Neutrophil (primary cell): ENCODE results near the gene LEF1.

Experiments used
- H3K27ac ChIP-seq: fragments of 200-600 bp; sonication (generic); 2 replicates; pipeline ENCODE4 v1.5.1; 2016; ENCODE audit warnings: mild to moderate bottlenecking, moderate library complexity
- H3K27me3 ChIP-seq: fragments of 200-600 bp; sonication (generic); 2 replicates; pipeline ENCODE4 v1.6.0; 2016; ENCODE audit warnings: mild to moderate bottlenecking
- H3K36me3 ChIP-seq: fragments of 200-600 bp; sonication (generic); 2 replicates; pipeline ENCODE4 v1.5.1; 2017
- H3K4me1 ChIP-seq, 2 experiments: fragments of 200-600 bp in 1 of 2; sonication (generic) in 1 of 2; 1 replicate in 1 of 2; 2 replicates in 1 of 2; pipeline versions ENCODE4 v1.5.1 to v1.6.1; 2013 to 2016; ENCODE audit warnings: low read depth in 1 of 2, low read length in 1 of 2, mild to moderate bottlenecking in 1 of 2, moderate library complexity in 1 of 2; ENCODE audit not compliant: control insufficient read depth in 1 of 2, insufficient read depth in 1 of 2
- H3K4me3 ChIP-seq, 2 experiments: fragments of 200-600 bp in 1 of 2; sonication (generic) in 1 of 2; 1 replicate in 1 of 2; 2 replicates in 1 of 2; pipeline ENCODE4 v1.5.1; 2013 to 2016; ENCODE audit warnings: low read depth in 1 of 2, low read length in 1 of 2, mild to moderate bottlenecking in 1 of 2, moderate library complexity in 1 of 2
- H3K9me3 ChIP-seq: fragments of 200-600 bp; sonication (generic); 2 replicates; pipeline ENCODE4 v1.5.1; 2016
- TF ChIP-seq, protein P1 (sequence below): fragments of 200-600 bp; sonication (generic); IDR thresholded peaks from 2 replicates; pipeline ENCODE4 v1.5.1; 2016; ENCODE audit warnings: antibody characterized with exemption

The LEF1 gene

GRCh38 chr4:108166441-108167315 is 2.1 kb downstream of the LEF1 start:
- Histone ChIP-seq H3K27ac (no peak overlapping the region), H3K4me1 (peaks cover 25 to 28% of the 10 kb centered on the region in 2 experiments), H3K36me3 (no peaks in the 10 kb centered on the region), H3K4me3 (peak overlapping the region in 1 of 2 experiments; percentile 24), H3K27me3 (peaks cover 100% of the 10 kb centered on the region), H3K9me3 (no peaks in the 10 kb centered on the region)
- TF ChIP-seq, protein P1, sequence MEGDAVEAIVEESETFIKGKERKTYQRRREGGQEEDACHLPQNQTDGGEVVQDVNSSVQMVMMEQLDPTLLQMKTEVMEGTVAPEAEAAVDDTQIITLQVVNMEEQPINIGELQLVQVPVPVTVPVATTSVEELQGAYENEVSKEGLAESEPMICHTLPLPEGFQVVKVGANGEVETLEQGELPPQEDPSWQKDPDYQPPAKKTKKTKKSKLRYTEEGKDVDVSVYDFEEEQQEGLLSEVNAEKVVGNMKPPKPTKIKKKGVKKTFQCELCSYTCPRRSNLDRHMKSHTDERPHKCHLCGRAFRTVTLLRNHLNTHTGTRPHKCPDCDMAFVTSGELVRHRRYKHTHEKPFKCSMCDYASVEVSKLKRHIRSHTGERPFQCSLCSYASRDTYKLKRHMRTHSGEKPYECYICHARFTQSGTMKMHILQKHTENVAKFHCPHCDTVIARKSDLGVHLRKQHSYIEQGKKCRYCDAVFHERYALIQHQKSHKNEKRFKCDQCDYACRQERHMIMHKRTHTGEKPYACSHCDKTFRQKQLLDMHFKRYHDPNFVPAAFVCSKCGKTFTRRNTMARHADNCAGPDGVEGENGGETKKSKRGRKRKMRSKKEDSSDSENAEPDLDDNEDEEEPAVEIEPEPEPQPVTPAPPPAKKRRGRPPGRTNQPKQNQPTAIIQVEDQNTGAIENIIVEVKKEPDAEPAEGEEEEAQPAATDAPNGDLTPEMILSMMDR = no peak

GRCh38 chr4:108166038-108166437 is 2.7 kb downstream of the LEF1 start:
- Histone ChIP-seq H3K36me3 (no peaks in the 10 kb centered on the region), H3K27me3 (peaks cover 100% of the 10 kb centered on the region), H3K4me1 (peaks cover 25 to 26% of the 10 kb centered on the region in 2 experiments), H3K4me3 (no peak overlapping the region), H3K9me3 (no peaks in the 10 kb centered on the region), H3K27ac (no peak overlapping the region)
- TF ChIP-seq, protein P1 = no peak

DNA sequence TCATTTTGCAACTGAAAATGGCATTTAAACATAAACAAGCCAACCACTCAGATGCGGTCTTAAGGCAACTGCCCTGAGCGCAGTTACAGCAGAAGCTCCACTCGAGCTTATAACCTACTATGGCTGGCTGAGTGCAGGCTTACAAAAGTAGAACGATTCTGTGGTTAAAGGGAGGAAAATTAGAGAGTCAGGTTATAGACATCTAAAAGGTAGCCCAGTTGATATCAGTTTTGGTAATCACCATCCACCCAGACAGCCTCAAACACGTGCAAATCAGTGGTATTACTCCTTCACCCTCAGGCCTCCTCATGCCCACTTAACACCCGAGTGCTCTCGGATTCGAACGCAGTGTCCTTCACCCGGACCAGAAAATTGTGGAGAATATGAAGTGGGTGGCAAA is 3.1 kb downstream of the LEF1 start:
- no peaks in the 10 kb centered on the region for H3K36me3 ChIP-seq
- no peak overlapping the region for H3K4me3 ChIP-seq
- TF ChIP-seq, protein P1 = no peak
- H3K4me1 ChIP-seq = peaks cover 25 to 26% of the 10 kb centered on the region in 2 experiments
- H3K27ac ChIP-seq = no peak overlapping the region
- peaks cover 100% of the 10 kb centered on the region for H3K27me3 ChIP-seq
- no peaks in the 10 kb centered on the region for H3K9me3 ChIP-seq

GRCh38 chr4:108163351-108163750 is 5.4 kb downstream of the LEF1 start:
- H3K36me3 ChIP-seq = no peaks in the 10 kb centered on the region
- TF ChIP-seq, protein P1 = no peak
- H3K9me3 ChIP-seq = no peaks in the 10 kb centered on the region
- peaks cover 15 to 16% of the 10 kb centered on the region in 2 experiments for H3K4me1 ChIP-seq
- H3K27ac ChIP-seq = no peak overlapping the region
- no peak overlapping the region for H3K4me3 ChIP-seq
- peaks cover 100% of the 10 kb centered on the region for H3K27me3 ChIP-seq

- Histone ChIP-seq H3K9me3 (no peaks in the 10 kb centered on the region), H3K4me1 (no peaks in the 10 kb centered on the region), H3K36me3 (no peaks in the 10 kb centered on the region), H3K4me3 (no peak overlapping the region), H3K27ac (no peak overlapping the region), H3K27me3 (peaks cover 99% of the 10 kb centered on the region)
- TF ChIP-seq, protein P1 = no peak
Measured at GRCh38 chr4:108160741-108161352, 7.9 kb downstream of the LEF1 start.
